Adrenal gland (tissue), 12 donors: ENCODE results near the gene CTDSP1. TPM values are rescaled to one million over a fixed set of nuclear protein-coding genes. Genes with fewer than 3 reads are reported as not detected.

Experiments
- DNase-seq, 7 donors: peaks; one replicate each; pipeline ENCODE4 v3.0.0-alpha.2; 2019 to 2020
- H3K27ac ChIP-seq, 5 donors: fragments of 200-600 bp; sonication (generic) in 4 of 5; 1 replicate in 3 of 5; 2 replicates in 2 of 5; pipeline versions ENCODE4 v1.5.1 to v1.8.0; 2016 to 2020; ENCODE audit warnings: mild to moderate bottlenecking in 1 of 5
- H3K27me3 ChIP-seq: fragments of 200-600 bp; 2 replicates; pipeline ENCODE4 v1.8.0; 2021
- H3K36me3 ChIP-seq, 2 donors: fragments of 200-600 bp; replicated peaks in 1 of 2; 1 replicate in 1 of 2; 2 replicates in 1 of 2; pipeline versions ENCODE4 v1.5.1 to v1.8.0; 2018 to 2022
- H3K4me1 ChIP-seq, 2 donors: fragments of 200-600 bp; replicated peaks in 1 of 2; 1 replicate in 1 of 2; 2 replicates in 1 of 2; pipeline versions ENCODE4 v1.5.1 to v1.8.0; 2018 to 2021
- H3K4me3 ChIP-seq, 4 donors: fragments of 200-600 bp; sonication (generic) in 3 of 4; one replicate each; pipeline ENCODE4 v1.5.1; 2016 to 2018
- H3K9me3 ChIP-seq, 3 donors: fragments of 200-600 bp; sonication (generic) in 1 of 3; replicated peaks in 1 of 3; 1 replicate in 2 of 3; 2 replicates in 1 of 3; pipeline versions ENCODE4 v1.5.1 to v1.8.0; 2016 to 2021
- CTCF ChIP-seq, 6 experiments: fragments of 450-650 bp in 4 of 6; fragments of 200-600 bp in 2 of 6; sonication (generic) in 1 of 6; IDR thresholded peaks; 1 replicate in 5 of 6; 2 replicates in 1 of 6; pipeline versions ENCODE4 v1.5.1 to v1.8.0; 2016 to 2021; ENCODE audit warnings: antibody characterized with exemption in 6 of 6, mild to moderate bottlenecking in 2 of 6, moderate library complexity in 1 of 6
- POLR2A ChIP-seq, 2 donors: fragments of 450-650 bp; IDR thresholded peaks; one replicate each; pipeline ENCODE4 v1.6.1; 2017; ENCODE audit warnings: antibody characterized with exemption in 2 of 2, mild to moderate bottlenecking in 2 of 2, moderate library complexity in 1 of 2
- WGBS, 4 donors: extraction: QIAGEN DNeasy Blood & Tissue Kit in 2 of 4; methylation state at CpG; one replicate each; pipeline versions ENCODE4 v1.1.5 to v1.1.7; 2013 to 2017; 5-methylcytosine and 5-hydroxymethylcytosine counted together
- intact Hi-C, 2 donors: fragments of 100-400 bp; cut with DNase I; formaldehyde crosslinking; loops; one replicate each; pipeline versions ENCODE4 v1.14.1 to v1.15.0; 2022 to 2023
- polyA plus RNA-seq, 3 donors: library from polyadenylated mRNA; stranded (reverse); fragments of 200-250 nt in 2 of 3; fragments of 350-450 nt in 1 of 3; fragmentation: Illumina TruSeq in 1 of 3; extraction: RNeasy Lipid Tissue Mini Kit (QIAGEN cat#74804) in 1 of 3; gene quantifications; one replicate each; pipeline ENCODE4 v1.2.3, GENCODE V29; 2013 to 2014
- total RNA-seq, 9 donors: library from RNA; depleted of rRNA in 4 of 9; stranded (reverse); fragments of >200 nt in 4 of 9; fragments of 120-200 nt in 1 of 9; fragmentation: NEBNext Ultra II Directional in 1 of 9; extraction: Animal tissue kit (Norgen Biotek cat#: 25700) in 1 of 9; gene quantifications; one replicate each; pipeline versions ENCODE4 v1.1.0 to v1.2.4, GENCODE V29; 2013 to 2023
- donor health status: healthy with polysubstance abuse.
- donor health status: Bipolar disorder and iron deficiency.
- donor health status: DM: yes; HTN: yes; CAD: no.
- donor health status: DM: no; HTN: no; CAD: no.
- donor health status: DM: no; HTN: no; CAD: no.
- donor health status: DM: yes; HTN: yes; CAD: no.

CTDSP1 gene
- total and polyA plus RNA-seq, 12 donors: 34.0 to 161 (median 109) TPM

- TF ChIP-seq CTCF (IDR thresholded peaks at IDR 0.05): no peak
- TF ChIP-seq POLR2A (IDR thresholded peaks at IDR 0.05): no peak
- 73 to 90% (median 83%) methylated on average over 4 of the region's 4 CpGs for WGBS, 4 donors
- H3K27ac ChIP-seq: no peak overlapping the region
- DNase-seq: no peak
- H3K36me3 ChIP-seq: no peaks in the 10 kb centered on the region
- no peaks in the 10 kb centered on the region for H3K9me3 ChIP-seq
- no peaks in the 10 kb centered on the region for H3K4me1 ChIP-seq
- H3K27me3 ChIP-seq: no peaks in the 10 kb centered on the region
- intact Hi-C loops: no loop called here
- no peak overlapping the region for H3K4me3 ChIP-seq
Measured at GRCh38 chr2:218438596-218438995, 38.9 kb downstream of the CTDSP1 start.

- 89 to 99% (median 97%) methylated on average over 7 of the region's 7 CpGs for WGBS, 4 donors
- no peaks in the 10 kb centered on the region for H3K36me3 ChIP-seq
- peak in 1 of 7 donors; percentile 21 for DNase-seq
- no peak for TF ChIP-seq CTCF (IDR thresholded peaks at IDR 0.05)
- no peak for TF ChIP-seq POLR2A (IDR thresholded peaks at IDR 0.05)
- H3K4me3 ChIP-seq: no peak overlapping the region
- H3K4me1 ChIP-seq: no peaks in the 10 kb centered on the region
- no peaks in the 10 kb centered on the region for H3K9me3 ChIP-seq
- no peaks in the 10 kb centered on the region for H3K27me3 ChIP-seq
- H3K27ac ChIP-seq: no peak overlapping the region
- intact Hi-C loops: no loop called here
Measured at GRCh38 chr2:218444692-218445357, 45.2 kb downstream of the CTDSP1 start.

- TF ChIP-seq POLR2A (IDR thresholded peaks at IDR 0.05) (no peak), CTCF (IDR thresholded peaks at IDR 0.05) (no peak)
- intact Hi-C loops: no loop called here
- DNase-seq: no peak
- H3K9me3 ChIP-seq: no peaks in the 10 kb centered on the region
- H3K27ac ChIP-seq: no peak overlapping the region
- H3K4me1 ChIP-seq: no peaks in the 10 kb centered on the region
- H3K27me3 ChIP-seq: no peaks in the 10 kb centered on the region
- no peak overlapping the region for H3K4me3 ChIP-seq
- H3K36me3 ChIP-seq: no peaks in the 10 kb centered on the region
Measured at GRCh38 chr2:218445602-218446001, 45.9 kb downstream of the CTDSP1 start.

GRCh38 chr2:218446547-218446946 lies 46.9 kb downstream of the CTDSP1 start:
- no peak for TF ChIP-seq POLR2A (IDR thresholded peaks at IDR 0.05)
- no peak for TF ChIP-seq CTCF (IDR thresholded peaks at IDR 0.05)

More at GRCh38 chr2:218446547-218446946, 46.9 kb downstream of the CTDSP1 start:
- WGBS, 4 donors: 92 to 99% (median 96%) methylated on average over 6 of the region's 6 CpGs
- Histone ChIP-seq H3K27me3 (no peaks in the 10 kb centered on the region), H3K4me1 (no peaks in the 10 kb centered on the region), H3K36me3 (no peaks in the 10 kb centered on the region), H3K9me3 (no peaks in the 10 kb centered on the region), H3K27ac (no peak overlapping the region), H3K4me3 (no peak overlapping the region)
- DNase-seq: no peak
- intact Hi-C loops: no loop called here
